ENCODE measurements around the gene MYOD1.

The MYOD1 gene

GRCh38 chr11:17766073-17766359 is 46.6 kb downstream of the MYOD1 start:
- no peak for TF ChIP-seq CTCF (IDR thresholded peaks at IDR 0.05; ENCODE audit: insufficient read depth, missing control alignments)
- FAIRE-seq (no peak), DNase-seq (ENCODE audit: insufficient read length, low spot score) (no peak)

- no peak for FAIRE-seq
- no peak for DNase-seq (ENCODE audit: insufficient read length, low spot score)
- TF ChIP-seq CTCF (IDR thresholded peaks at IDR 0.05; ENCODE audit: insufficient read depth, missing control alignments), result no peak
Measured at GRCh38 chr11:17766590-17766989, 47.2 kb downstream of the MYOD1 start.

GRCh38 chr11:17767301-17767885 is 48.0 kb downstream of the MYOD1 start:
- no peak for TF ChIP-seq CTCF (IDR thresholded peaks at IDR 0.05; ENCODE audit: insufficient read depth, missing control alignments)
- no peak for DNase-seq (ENCODE audit: insufficient read length, low spot score)
- no peak for FAIRE-seq

- no peak for TF ChIP-seq CTCF (IDR thresholded peaks at IDR 0.05; ENCODE audit: insufficient read depth, missing control alignments)
- FAIRE-seq (no peak), DNase-seq (ENCODE audit: insufficient read length, low spot score) (no peak)
Measured at GRCh38 chr11:17767914-17768313, 48.5 kb downstream of the MYOD1 start.

GRCh38 chr11:17768547-17768946 is 49.2 kb downstream of the MYOD1 start:
- FAIRE-seq, result no peak

GRCh38 chr11:17769218-17769617 is 49.8 kb downstream of the MYOD1 start:
- FAIRE-seq, result no peak
- TF ChIP-seq CTCF (IDR thresholded peaks at IDR 0.05; ENCODE audit: insufficient read depth, missing control alignments), result no peak
- DNase-seq (ENCODE audit: insufficient read length, low spot score), result no peak

More at GRCh38 chr11:17768547-17768946, 49.2 kb downstream of the MYOD1 start:
- no peak for DNase-seq (ENCODE audit: insufficient read length, low spot score)
- TF ChIP-seq CTCF (IDR thresholded peaks at IDR 0.05; ENCODE audit: insufficient read depth, missing control alignments), result no peak

- TF ChIP-seq CTCF (IDR thresholded peaks at IDR 0.05; ENCODE audit: insufficient read depth, missing control alignments), result no peak
- FAIRE-seq (no peak), DNase-seq (ENCODE audit: insufficient read length, low spot score) (no peak)
Measured at GRCh38 chr11:17770048-17770652, 50.8 kb downstream of the MYOD1 start.
